Measurements from ENCODE around the gene UGGT1.

The UGGT1 gene

GRCh38 chr2:128214251-128214650, 123.3 kb downstream of the UGGT1 start:
- no peak for TF ChIP-seq CTCF (IDR thresholded peaks at IDR 0.05; ENCODE audit: borderline replicate concordance, insufficient read depth, low read depth, low read length)
- no peak overlapping the region for H3K4me3 ChIP-seq (ENCODE audit: low read depth, low read length)

GRCh38 chr2:128214866-128215460, 124.0 kb downstream of the UGGT1 start:
- TF ChIP-seq CTCF (IDR thresholded peaks at IDR 0.05; ENCODE audit: borderline replicate concordance, insufficient read depth, low read depth, low read length) = no peak
- no peak overlapping the region for H3K4me3 ChIP-seq (ENCODE audit: low read depth, low read length)

GRCh38 chr2:128215897-128216642, 125.1 kb downstream of the UGGT1 start:
- no peak for TF ChIP-seq CTCF (IDR thresholded peaks at IDR 0.05; ENCODE audit: borderline replicate concordance, insufficient read depth, low read depth, low read length)
- H3K4me3 ChIP-seq (ENCODE audit: low read depth, low read length) = no peak overlapping the region

- H3K4me3 ChIP-seq (ENCODE audit: low read depth, low read length) = no peak overlapping the region
- TF ChIP-seq CTCF (IDR thresholded peaks at IDR 0.05; ENCODE audit: borderline replicate concordance, insufficient read depth, low read depth, low read length) = no peak
These were observed 126.7 kb downstream of the UGGT1 start for GRCh38 chr2:128217671-128218070.

GRCh38 chr2:128219891-128220290, 128.9 kb downstream of the UGGT1 start:
- no peak for TF ChIP-seq CTCF (IDR thresholded peaks at IDR 0.05; ENCODE audit: borderline replicate concordance, insufficient read depth, low read depth, low read length)
- H3K4me3 ChIP-seq (ENCODE audit: low read depth, low read length) = no peak overlapping the region

GRCh38 chr2:128227862-128228261, 136.9 kb downstream of the UGGT1 start:
- no peak for TF ChIP-seq CTCF (IDR thresholded peaks at IDR 0.05; ENCODE audit: borderline replicate concordance, insufficient read depth, low read depth, low read length)
- no peak overlapping the region for H3K4me3 ChIP-seq (ENCODE audit: low read depth, low read length)

GRCh38 chr2:128228894-128229293, 137.9 kb downstream of the UGGT1 start:
- no peak overlapping the region for H3K4me3 ChIP-seq (ENCODE audit: low read depth, low read length)
- no peak for TF ChIP-seq CTCF (IDR thresholded peaks at IDR 0.05; ENCODE audit: borderline replicate concordance, insufficient read depth, low read depth, low read length)

Data from GM12875 (cell line).